ENCODE results near the gene MAN1A2. TPM values are rescaled to one million over a fixed set of nuclear protein-coding genes. Genes with fewer than 3 reads are reported as not detected.
"Not testable (repeated sequence)": the region's sequence is repeated elsewhere in the genome, so short reads cannot be mapped to it uniquely, and the experiment has no call there.

Gene MAN1A2
- 45.9 and 46.5 TPM in 2 replicates for total RNA-seq (2014; rRNA removed; shearing (Covaris generic))

- DNase-seq (ENCODE audit: low read depth), result peak; percentile 91
These were observed at the start of gene MAN1A2 for GRCh38 chr1:117367046-117368025. MAN1A2 (plus strand) TSS chr1:117367449; CDS start chr1:117368184, 735 bp downstream.

GRCh38 chr1:117318011-117318410, 49.2 kb upstream of the MAN1A2 start:
- DNase-seq (ENCODE audit: low read depth), result no peak

DNA sequence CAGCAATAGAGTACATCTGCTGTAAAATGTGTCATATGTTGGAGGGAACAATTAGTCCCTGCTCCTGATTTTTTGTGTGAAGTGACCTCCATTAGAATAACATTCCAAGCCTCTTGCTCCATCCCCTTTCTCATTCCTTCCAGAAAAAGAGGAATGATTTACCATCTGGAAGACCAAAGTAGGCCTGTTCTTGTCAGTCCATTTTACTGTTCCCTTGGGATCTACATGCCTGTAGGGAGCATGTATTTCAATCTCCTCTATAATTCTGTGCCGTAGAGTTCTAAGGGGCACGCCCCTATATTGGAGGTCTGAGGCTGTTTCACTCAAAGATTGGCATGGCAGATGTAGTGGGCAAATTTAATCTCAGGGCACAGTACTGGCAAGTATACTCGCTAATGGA, 48.8 kb upstream of the MAN1A2 start:
- no peak for DNase-seq (ENCODE audit: low read depth)

GRCh38 chr1:117320515-117320914, 46.7 kb upstream of the MAN1A2 start:
- no peak for DNase-seq (ENCODE audit: low read depth)

DNA sequence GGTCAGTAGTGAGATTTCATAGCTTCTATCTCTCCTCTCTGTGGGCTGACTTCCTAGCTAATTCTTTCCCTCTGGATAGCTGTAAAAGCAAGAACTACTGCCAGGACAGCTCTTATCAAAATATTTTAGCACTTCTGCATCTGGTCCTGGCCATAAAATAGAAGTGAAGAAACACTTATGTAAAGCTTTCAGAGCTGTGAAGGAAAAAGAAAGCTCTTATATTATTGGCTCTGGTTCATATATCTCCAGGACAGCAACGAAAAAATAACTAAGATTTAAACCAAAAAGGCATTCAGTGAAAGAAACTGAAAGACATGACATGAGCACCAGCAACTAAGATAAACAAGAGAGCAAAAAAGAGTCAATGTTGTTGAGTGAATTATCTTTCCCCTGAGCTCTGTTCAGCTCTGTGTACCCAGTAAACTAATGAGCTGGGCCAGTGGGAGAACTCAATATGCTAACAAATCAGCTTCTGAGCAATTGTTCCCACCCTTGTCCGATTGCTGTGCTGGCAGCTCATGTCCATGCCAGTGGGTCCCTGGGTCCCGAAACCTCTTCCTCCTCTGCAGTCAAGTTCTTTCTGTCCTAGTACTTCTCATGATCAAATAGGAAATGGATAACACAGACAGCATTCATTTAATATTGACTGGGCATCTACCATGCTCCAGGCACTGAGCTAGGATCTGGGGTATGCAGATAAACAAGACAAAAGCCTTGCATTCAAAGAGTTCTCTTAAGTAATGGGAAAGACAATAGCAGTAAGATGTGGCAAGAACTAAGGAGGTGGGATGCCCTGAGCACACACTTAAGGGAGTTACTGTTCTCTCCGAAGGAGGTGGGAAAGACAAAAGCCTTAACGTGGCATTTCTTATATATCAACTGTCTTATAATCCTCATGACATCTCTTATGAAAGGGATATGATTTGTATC, 45.3 kb upstream of the MAN1A2 start:
- no peak for DNase-seq (ENCODE audit: low read depth)

DNA sequence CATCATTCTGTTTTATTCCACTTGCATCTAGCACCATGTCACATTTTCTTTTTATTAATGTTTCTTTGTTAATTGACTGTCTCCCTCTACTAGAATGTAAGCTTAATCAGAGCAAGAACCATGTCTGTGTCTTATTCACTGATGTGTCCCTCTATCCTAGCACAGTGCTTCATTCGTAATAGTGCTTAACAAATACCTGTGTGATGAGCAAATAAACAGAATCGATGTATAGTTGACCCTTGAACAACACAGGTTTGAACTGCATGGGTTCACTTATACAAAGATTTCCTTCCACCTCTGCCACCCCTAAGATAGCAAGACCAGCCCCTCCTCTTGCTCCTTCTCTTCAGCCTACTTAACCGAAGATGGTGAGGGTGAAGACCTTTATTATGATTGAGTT, 42.9 kb upstream of the MAN1A2 start:
- DNase-seq (ENCODE audit: low read depth), result no peak

GRCh38 chr1:117326035-117326434, 41.2 kb upstream of the MAN1A2 start:
- not testable (repeated sequence) for DNase-seq (ENCODE audit: low read depth)

DNA sequence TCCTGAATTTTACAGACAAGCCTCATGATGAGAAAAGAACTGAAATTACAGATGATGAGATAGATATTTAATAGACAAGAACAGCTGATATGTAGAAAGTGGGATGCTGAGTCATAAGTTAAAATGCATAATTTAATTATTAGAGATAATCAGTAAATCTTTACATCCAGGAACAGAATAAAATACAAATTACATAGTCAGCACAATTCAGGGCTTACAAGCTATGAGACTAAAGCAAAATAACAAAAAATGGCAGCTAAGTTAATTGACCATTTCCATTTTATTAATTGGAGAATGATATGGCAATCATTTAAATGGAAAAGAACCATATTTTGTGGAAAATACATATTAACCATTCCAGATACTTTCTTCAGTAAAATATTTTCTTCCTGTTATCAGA, 40.2 kb upstream of the MAN1A2 start:
- DNase-seq (ENCODE audit: low read depth), result no peak

DNA sequence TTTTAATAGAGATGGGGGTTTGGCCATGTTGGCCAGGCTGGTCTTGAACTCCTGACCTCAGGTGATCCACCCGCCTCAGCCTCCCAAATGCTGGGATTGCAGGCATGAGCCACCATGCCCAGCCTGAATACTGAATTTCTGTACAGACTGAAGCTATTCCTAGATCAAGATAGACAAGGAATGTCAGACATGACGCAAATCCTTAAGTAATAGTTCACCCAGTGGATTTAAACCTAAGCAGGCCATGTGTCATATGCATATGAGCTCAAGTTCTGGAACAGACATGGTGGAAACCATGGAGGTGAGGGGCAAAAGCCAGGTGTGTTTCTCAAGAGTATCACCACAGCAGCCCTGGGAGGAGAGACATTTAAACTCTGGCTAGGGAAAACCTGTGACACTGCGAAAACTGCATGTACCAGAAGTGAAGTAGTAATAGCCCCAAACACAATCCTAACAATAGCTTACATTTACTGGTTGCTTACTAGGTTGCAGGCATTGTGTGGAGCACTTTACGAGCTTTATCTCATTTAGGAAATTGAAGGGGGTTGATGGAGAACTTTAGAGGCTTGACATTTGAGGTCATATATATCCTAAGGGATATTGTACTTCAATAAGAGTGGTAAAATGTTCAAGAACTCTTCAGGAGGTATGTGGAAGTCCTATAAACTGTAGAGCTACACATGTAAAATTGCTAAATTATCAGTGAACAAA, 31.7 kb upstream of the MAN1A2 start:
- DNase-seq (ENCODE audit: low read depth), result no peak

GRCh38 chr1:117336088-117336817, 31.0 kb upstream of the MAN1A2 start:
- no peak for DNase-seq (ENCODE audit: low read depth)

GRCh38 chr1:117339866-117340700, 27.2 kb upstream of the MAN1A2 start:
- DNase-seq (ENCODE audit: low read depth), result peak; percentile 68

DNA sequence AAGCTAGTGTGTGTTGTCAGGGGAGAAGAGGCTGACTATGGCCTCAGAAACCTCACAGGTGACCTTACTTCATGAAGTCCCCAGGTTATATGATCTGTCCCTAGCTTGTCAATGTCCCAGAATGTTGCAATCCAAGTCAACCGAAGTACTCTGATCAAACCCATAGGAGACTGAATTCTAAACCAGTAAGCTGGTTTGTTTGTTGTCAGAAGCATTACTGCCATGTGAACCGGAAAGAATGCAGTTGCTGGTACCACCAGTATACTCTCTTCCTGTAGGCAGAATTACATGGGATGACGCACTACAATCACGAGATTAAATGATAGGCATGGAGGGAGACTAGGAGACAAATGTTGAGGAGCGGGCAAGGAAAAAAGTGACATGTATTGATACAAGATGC, 26.1 kb upstream of the MAN1A2 start:
- no peak for DNase-seq (ENCODE audit: low read depth)

- no peak for DNase-seq (ENCODE audit: low read depth)
These were observed 24.9 kb upstream of the MAN1A2 start for GRCh38 chr1:117342397-117342796.

DNA sequence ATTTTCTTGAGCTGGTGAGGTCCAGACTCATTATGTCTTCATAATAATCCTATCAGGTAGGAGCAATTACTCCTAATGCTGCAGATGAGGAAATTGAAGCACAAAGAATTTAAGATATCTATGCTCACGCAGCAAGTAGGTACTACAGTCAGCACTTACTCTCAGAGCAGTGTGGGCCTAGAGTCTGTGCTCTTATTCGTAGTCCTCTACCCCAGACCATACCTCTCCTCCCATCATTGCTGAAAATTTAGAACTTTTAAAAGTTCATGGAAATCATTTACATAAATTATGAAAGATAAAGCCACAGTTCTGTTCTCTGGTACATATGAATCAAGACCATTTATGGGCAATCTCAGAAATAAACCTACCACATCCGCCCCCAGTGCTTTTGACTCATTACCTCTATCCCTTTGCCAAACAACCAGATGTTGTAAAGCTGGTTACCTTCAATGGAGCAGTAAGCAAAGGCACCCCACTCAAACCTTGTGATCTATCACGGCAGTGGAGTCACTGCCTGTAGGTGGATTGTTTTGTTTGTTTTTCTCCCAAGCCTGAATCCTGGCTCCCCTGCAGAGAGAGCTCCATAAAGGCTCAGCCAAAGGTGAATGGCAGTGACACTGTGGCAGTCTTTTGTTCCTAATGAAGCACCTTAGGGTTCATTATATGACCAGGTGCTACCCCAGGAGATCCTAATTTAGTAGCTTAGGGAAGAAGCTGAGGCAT, 20.9 kb upstream of the MAN1A2 start:
- peak; percentile 81 for DNase-seq (ENCODE audit: low read depth)

- no peak for DNase-seq (ENCODE audit: low read depth)
These were observed 19.3 kb upstream of the MAN1A2 start for GRCh38 chr1:117347907-117348306.

DNA sequence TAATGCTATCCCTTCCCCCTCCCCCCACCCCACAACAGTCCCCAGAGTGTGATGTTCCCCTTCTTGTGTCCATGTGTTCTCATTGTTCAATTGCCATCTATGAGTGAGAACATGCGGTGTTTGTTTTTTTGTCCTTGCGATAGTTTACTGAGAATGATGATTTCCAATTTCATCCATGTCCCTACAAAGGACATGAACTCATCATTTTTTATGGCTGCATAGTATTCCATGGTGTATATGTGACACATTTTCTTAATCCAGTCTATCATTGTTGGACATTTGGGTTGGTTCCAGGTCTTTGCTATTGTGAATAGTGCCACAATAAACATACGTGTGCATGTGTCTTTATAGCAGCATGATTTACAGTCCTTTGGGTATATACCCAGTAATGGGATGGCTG, 14.6 kb upstream of the MAN1A2 start:
- not testable (repeated sequence) for DNase-seq (ENCODE audit: low read depth)

- DNase-seq (ENCODE audit: low read depth), result not testable (repeated sequence)
These were observed 9.2 kb upstream of the MAN1A2 start for GRCh38 chr1:117357833-117358603.

DNA sequence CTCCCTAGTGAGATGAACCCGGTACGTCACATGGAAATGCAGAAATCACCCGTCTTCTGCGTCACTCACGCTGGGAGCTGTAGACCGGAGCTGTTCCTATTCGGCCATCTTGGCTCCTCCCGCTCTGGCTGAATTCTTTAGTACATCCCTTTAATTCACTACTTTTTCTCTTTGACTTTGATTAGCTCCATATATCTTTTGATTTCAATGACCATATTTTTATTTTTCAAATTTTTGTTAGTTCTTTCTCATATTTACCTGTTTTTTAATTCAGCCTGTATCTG, 8.7 kb upstream of the MAN1A2 start:
- DNase-seq (ENCODE audit: low read depth), result not testable (repeated sequence)
